DOHH2 (cell line): Measurements from ENCODE around the gene STK4.

ENCODE experiments used
- CTCF ChIP-seq: fragments of 200-600 bp; sonication (generic); IDR thresholded peaks from one replicate; pipeline ENCODE4 v1.5.1; 2014; ENCODE audit warnings: antibody characterized with exemption, mild to moderate bottlenecking, low read depth, low read length; ENCODE audit not compliant: poor library complexity, severe bottlenecking
- EZH2phosphoT487 ChIP-seq: fragments of 200-600 bp; sonication (generic); IDR thresholded peaks from 2 replicates; pipeline ENCODE4 v1.6.1; 2017; ENCODE audit warnings: borderline replicate concordance, mild to moderate bottlenecking, antibody characterized with exemption, low read length, moderate library complexity, mixed read lengths

- TF ChIP-seq CTCF (no peak), EZH2phosphoT487 (no peak)
Measured at GRCh38 chr20:45103072-45103471, 136.8 kb downstream of the STK4 start.
